Ishikawa (cell line): ENCODE results near the gene ARMC9.

Experiments used
- CREB1 ChIP-seq: IDR thresholded peaks from 2 replicates; pipeline ENCODE4 v1.6.1; 2012; ENCODE audit warnings: low read depth
- NFIC ChIP-seq: IDR thresholded peaks from 2 replicates; pipeline ENCODE4 v1.6.1; 2012
- TCF12 ChIP-seq: IDR thresholded peaks from 2 replicates; pipeline ENCODE4 v1.6.1; 2012; ENCODE audit warnings: low read depth
- TF ChIP-seq, protein P1 (sequence below): IDR thresholded peaks from 2 replicates; pipeline ENCODE4 v1.6.1; 2012

GRCh38 chr2:231250146-231250545, 51.7 kb downstream of the ARMC9 start:
- TF ChIP-seq, protein P1, sequence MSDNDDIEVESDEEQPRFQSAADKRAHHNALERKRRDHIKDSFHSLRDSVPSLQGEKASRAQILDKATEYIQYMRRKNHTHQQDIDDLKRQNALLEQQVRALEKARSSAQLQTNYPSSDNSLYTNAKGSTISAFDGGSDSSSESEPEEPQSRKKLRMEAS: no peak
- TF ChIP-seq CREB1: no peak
- no peak for TF ChIP-seq TCF12
- TF ChIP-seq NFIC: no peak
